ENCODE data around the gene SPAG16.
"Not testable (repeated sequence)": the region's sequence is repeated elsewhere in the genome, so short reads cannot be mapped to it uniquely, and the experiment has no call there.

Gene SPAG16

GRCh38 chr2:213274143-213274542 is 10.1 kb upstream of the SPAG16 start:
- peak; percentile 29 for FAIRE-seq

- FAIRE-seq, result no peak
Observed at GRCh38 chr2:213275265-213275664, 9.0 kb upstream of the SPAG16 start.

GRCh38 chr2:213277134-213277533 is 7.1 kb upstream of the SPAG16 start:
- not testable (repeated sequence) for FAIRE-seq

- no peak for FAIRE-seq
Observed at GRCh38 chr2:213279116-213279620, 5.1 kb upstream of the SPAG16 start.

GRCh38 chr2:213279971-213280370 is 4.3 kb upstream of the SPAG16 start:
- no peak for FAIRE-seq

- peak; percentile 97 for FAIRE-seq
Observed at GRCh38 chr2:213281156-213281555, 3.1 kb upstream of the SPAG16 start.

GRCh38 chr2:213285404-213285803 is 1.1 kb downstream of the SPAG16 start:
- FAIRE-seq, result no peak

GRCh38 chr2:213286161-213286560 is 1.9 kb downstream of the SPAG16 start:
- no peak for FAIRE-seq

- FAIRE-seq, result no peak
Observed at GRCh38 chr2:213288913-213289700, 4.8 kb downstream of the SPAG16 start.

- FAIRE-seq, result no peak
Observed at GRCh38 chr2:213290501-213290900, 6.2 kb downstream of the SPAG16 start.

- no peak for FAIRE-seq
Observed at GRCh38 chr2:213296270-213296669, 12.0 kb downstream of the SPAG16 start.

GRCh38 chr2:213306316-213306942 is 22.2 kb downstream of the SPAG16 start:
- no peak for FAIRE-seq

GRCh38 chr2:213315168-213315876 is 31.1 kb downstream of the SPAG16 start:
- no peak for FAIRE-seq

GRCh38 chr2:213316001-213316735 is 31.9 kb downstream of the SPAG16 start:
- no peak for FAIRE-seq

- FAIRE-seq, result no peak
Observed at GRCh38 chr2:213317929-213318328, 33.7 kb downstream of the SPAG16 start.

GRCh38 chr2:213320604-213321003 is 36.3 kb downstream of the SPAG16 start:
- no peak for FAIRE-seq

GRCh38 chr2:213336253-213336770 is 52.0 kb downstream of the SPAG16 start:
- no peak for FAIRE-seq

- no peak for FAIRE-seq
Observed at GRCh38 chr2:213353419-213353818, 69.2 kb downstream of the SPAG16 start.

- no peak for FAIRE-seq
Observed at GRCh38 chr2:213376644-213377043, 92.4 kb downstream of the SPAG16 start.

GRCh38 chr2:213407027-213407426 is 122.8 kb downstream of the SPAG16 start:
- FAIRE-seq, result not testable (repeated sequence)

- not testable (repeated sequence) for FAIRE-seq
Observed at GRCh38 chr2:213408426-213409070, 124.3 kb downstream of the SPAG16 start.

- not testable (repeated sequence) for FAIRE-seq
Observed at GRCh38 chr2:213410687-213411086, 126.4 kb downstream of the SPAG16 start.

Data from endometrium (tissue), 2 donors.